Central memory CD4-positive, alpha-beta T cell (primary cell): ENCODE results near the gene GAGE12J.
"Not testable (repeated sequence)": the region's sequence is repeated elsewhere in the genome, so short reads cannot be mapped to it uniquely, and the experiment has no call there.

ENCODE experiments used
- DNase-seq: peaks from one replicate; pipeline ENCODE4 v3.0.0; 2022
- total RNA-seq, 3 experiments: gene quantifications; one replicate each; lab custom pipeline; 2026; lab: John Stamatoyannopoulos, UW

The GAGE12J gene
- total RNA-seq = 0 reads per million in 3 experiments

GRCh38 chrX:49321737-49322136 lies at the start of gene GAGE12J:
Gene GAGE12J, plus strand, starts transcription at chrX:49322037. Its CDS starts 1,157 bp downstream, at chrX:49323194.
- DNase-seq = not testable (repeated sequence)

- DNase-seq = peak; percentile 27
These were observed 49.4 kb upstream of the GAGE12J start for GRCh38 chrX:49272421-49272820.

- peak; percentile 77 for DNase-seq
These were observed 48.6 kb upstream of the GAGE12J start for GRCh38 chrX:49273181-49273727.

GRCh38 chrX:49276207-49276606 lies 45.6 kb upstream of the GAGE12J start:
- no peak for DNase-seq

- DNase-seq = no peak
These were observed 44.9 kb upstream of the GAGE12J start for GRCh38 chrX:49276671-49277534.

DNA sequence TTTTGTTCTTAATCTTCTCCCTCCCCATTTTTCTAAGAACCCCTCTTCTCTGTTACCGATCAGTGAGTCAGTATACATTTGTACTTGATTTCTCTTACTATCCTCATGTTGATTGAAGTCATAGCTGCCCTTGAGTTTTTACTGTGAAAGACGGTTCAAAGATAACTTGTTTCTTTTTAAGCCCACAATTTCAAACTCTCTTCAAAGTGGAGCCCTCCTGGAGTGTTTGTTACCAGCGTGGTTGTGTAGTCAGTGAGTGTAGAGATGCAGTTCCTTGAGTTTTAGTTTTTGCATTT lies 44.4 kb upstream of the GAGE12J start:
- no peak for DNase-seq

GRCh38 chrX:49278081-49278480 lies 43.8 kb upstream of the GAGE12J start:
- no peak for DNase-seq

- DNase-seq = no peak
These were observed 39.2 kb upstream of the GAGE12J start for GRCh38 chrX:49282647-49283011.

DNA sequence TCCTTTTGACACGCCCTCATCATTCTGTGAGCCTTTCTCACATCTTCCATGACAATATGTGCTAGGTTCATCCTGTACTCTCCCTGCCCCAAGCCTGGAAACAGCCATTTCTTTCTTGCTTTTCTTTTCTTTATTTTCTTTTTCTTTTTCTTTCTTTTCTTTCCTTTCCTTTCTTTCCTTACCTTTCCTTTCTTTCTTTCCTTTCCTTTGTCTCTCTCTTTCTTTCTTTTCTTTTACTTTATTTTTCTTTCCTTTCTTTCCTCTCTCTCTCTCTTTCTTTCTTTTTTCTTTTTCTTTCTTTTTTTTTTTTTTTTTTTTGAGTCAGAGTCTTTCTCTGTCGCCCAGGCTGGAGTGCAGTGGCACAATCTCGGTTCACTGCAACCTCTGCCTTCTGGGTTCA lies 37.6 kb upstream of the GAGE12J start:
- no peak for DNase-seq

DNA sequence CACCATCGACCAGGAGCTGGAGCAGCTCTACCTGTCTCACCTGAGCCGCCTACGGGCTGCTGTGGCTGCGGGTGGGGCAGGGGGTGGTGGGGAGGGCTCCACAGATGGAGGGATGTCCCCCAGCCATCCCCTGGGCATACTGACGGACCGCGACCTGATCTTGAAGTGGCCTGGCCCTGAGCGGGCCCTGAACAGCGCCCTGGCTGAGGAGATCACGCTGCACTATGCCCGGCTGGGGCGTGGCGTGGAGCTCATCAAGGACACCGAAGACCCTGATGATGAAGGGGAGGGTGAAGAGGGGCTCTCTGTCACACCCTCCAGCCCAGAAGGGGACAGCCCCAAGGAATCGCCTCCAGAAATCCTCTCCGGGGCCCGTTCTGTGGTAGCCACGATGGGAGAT lies 35.7 kb upstream of the GAGE12J start:
- no peak for DNase-seq

DNA sequence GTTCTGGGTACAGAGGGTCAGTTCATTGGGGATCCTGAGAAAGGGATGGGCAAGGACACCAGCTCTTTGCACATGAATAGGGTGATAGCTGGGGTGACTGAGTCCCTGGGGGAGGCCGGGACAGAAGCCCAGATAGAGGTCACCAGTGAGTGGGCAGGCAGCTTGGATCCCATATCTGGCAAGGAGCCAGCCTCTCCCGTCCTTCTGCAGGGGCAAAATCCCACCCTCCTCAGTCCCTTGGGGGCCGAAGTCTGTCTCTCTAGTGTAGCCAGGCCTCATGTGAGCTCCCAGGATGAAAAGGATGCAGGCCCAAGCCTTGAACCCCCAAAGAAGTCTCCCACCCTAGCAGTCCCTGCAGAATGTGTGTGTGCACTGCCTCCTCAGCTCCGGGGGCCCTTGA lies 35.3 kb upstream of the GAGE12J start:
- DNase-seq = no peak

DNA sequence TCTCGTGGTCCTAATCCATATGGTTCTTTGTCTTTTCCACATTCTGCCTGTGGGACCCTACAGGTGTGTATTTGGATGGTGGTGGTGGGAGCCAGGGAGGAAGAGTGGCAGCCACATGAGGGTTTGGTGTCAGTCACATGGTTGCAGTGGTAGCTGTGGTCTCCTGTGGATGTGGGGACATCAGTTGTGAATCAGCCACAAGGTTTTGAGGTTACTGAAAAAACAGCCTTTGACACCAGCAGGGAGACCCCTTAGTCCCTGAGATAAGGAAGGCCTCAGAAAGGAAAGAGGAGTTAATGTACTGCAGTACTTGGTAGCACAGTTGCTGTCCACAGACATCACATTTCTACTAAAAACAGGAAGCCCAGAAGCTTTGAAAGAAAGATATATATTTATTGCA lies 34.2 kb upstream of the GAGE12J start:
- DNase-seq = no peak

DNA sequence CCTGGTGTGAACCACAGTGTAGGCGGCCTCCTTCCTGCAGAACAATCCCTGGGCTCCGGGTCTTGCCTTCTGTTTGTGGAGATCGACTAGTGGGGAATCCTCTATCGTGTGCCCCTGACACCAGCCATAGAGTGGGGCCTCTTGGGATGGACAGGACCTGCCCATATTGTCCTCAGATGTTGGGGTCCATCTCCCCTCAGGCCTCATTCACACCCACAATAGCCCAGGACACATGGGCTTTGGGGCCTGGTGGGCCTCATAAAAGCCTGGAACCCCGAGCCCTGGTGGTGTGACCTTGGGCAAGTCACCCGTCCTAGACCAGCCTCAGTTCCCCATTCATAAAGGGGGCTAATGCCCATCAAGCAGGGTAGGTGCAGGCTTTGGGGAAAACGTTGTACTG lies 31.6 kb upstream of the GAGE12J start:
- no peak for DNase-seq

DNA sequence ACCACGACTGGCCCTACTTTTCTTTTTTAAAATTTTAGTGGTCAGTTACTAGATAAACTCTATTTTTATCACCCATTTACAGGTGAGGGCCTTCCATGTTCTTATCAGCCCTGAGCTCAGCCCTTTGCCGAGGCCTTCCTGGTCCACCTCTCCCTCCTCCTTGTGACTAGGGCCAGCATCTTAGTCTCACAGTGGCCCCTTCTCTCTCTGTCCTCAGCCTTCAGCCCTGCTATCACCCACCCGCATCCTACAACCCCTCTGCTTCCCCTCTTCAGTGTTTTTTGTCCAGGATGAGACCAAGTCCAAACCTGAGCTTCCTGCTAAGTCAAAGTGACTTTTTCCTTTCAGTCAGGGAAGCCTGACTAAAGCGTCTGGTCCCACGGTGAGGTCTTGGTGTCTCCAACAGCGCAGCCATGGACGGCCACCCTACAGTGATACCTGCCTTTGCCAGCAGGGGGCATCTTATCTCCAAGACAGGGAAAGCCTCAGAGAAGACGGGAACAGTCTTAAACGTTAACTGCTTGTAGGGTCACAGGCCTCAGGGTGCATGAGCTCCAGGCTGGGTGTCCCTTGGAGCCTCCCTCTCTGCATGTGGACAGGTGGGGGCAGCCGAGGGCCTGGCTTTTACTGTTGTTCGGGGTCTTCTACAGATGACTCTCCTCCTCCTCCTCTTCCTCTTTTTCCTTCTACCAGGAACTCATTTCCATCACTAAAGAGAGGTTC lies 30.1 kb upstream of the GAGE12J start:
- DNase-seq = peak; percentile 51

DNA sequence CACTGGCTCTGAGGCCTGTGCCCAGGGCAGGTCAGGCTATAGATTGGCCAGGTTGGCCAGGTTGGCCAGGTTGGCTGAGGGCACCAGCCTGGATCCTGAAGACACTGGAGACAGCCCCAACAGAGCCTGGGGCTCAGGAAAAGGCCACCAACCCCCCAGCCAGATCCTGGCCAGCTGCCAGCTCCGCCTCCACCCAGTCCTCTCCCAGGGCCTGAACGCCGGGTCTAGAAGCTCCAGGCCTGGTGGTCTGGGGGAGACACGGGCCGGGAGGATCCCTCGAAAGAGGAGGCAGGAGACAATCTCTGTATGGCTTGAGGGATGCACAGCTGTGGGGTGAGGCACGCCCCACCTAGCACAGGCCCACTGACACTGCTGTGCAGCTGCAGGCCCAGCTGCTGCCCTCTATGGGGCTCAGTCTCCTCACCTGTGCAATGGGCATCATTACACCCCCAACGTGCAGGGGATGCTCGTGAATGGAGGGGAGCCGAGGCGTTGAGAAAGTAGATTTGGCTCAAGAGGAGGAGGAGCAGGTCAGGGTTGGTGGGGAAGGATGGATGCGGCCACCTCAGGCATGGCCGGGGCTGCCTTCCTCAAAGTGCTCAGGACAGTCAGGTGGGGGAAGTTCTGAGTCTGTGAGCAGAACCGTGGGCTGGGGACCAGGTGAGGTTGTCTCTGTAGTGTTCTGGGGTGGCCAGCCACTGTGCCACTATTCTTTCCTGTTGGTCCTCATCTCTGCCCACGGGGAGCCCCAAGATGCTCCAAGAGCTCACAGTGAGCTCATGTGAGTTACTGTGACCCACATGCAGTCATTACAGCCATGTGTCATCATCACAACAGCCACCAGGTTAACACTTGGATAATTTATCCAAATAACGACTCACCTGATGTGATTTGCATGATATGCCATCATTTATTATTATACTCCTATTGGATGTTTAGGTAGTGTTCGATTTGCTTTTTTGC lies 29.2 kb upstream of the GAGE12J start:
- DNase-seq = no peak

GRCh38 chrX:49299293-49299692 lies 22.5 kb upstream of the GAGE12J start:
- DNase-seq = not testable (repeated sequence)

DNA sequence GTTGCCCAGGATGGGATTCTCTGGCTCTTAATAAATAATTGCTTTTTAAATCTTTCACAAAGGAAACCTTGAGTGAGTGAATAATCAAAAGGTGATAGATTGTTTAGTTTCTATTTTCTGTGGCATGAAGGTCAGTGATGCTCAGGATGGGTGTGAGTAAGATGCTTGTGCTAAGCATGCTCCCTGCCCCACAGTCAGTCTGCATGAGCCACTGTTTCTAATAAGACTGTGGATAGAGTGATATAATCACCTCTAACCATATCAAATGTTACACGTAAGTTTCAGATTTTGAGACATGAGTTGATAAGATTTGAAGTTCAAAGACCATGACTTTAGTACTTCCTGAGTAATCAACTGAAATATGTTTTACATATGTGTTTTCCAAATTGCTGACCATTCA lies 21.1 kb upstream of the GAGE12J start:
- no peak for DNase-seq

- no peak for DNase-seq
These were observed 18.5 kb upstream of the GAGE12J start, which contains the start of gene GAGE10 for GRCh38 chrX:49303346-49303745. Gene GAGE10, plus strand, starts transcription at chrX:49303646. Its CDS starts 1,214 bp downstream, at chrX:49304860.

DNA sequence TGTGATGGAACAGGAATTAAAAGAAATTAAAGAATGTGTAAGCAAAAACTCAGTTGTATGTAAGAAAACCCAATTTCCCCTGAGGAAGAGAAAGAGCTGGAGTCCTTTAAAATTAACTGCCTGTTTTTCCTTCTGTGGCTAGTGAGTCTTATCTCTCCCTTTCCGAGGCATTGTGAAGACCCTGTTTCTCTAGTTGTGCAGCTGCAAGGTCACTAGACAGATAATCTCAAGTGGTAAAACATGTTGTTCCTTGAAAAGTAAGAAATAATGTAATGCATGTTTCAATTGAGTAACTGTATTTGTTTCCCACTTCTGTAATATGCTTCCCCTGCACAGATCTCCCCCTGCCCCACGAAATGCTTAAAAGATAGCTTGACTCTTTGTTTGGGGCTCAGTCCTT lies 14.1 kb upstream of the GAGE12J start:
- not testable (repeated sequence) for DNase-seq

DNA sequence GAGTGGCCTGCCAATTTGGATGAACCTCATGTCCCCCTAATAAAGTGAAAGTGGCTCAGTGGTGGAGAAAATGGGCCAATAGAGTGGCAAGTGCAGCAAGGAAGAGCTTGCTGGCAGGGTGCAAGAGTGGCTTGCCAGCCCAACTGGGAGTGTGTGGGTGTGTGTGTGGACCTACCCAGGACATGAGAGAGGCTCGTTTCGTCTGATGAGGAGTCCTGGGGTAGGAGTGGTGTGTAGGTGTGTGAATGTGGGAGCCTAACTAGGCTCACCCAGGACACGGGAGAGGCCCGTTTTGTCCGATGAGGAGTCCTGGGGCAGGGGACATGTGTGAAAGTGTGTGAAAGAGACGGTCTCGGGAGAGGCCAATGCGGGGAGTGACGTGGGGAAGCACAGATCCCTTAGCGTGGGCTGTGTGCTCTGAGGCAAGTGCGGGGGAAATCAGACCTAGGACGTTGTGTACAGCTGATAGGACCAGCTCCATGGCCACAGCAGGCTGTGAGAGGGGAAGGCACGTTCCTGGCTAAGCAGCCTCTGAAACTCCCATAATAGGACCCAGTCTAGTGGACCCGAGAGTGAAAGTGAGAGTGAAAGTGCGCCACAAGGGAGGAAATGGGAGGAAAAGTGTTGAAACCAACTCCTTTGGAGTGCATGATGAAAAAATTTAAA lies 13.1 kb upstream of the GAGE12J start:
- peak; percentile 29 for DNase-seq

DNA sequence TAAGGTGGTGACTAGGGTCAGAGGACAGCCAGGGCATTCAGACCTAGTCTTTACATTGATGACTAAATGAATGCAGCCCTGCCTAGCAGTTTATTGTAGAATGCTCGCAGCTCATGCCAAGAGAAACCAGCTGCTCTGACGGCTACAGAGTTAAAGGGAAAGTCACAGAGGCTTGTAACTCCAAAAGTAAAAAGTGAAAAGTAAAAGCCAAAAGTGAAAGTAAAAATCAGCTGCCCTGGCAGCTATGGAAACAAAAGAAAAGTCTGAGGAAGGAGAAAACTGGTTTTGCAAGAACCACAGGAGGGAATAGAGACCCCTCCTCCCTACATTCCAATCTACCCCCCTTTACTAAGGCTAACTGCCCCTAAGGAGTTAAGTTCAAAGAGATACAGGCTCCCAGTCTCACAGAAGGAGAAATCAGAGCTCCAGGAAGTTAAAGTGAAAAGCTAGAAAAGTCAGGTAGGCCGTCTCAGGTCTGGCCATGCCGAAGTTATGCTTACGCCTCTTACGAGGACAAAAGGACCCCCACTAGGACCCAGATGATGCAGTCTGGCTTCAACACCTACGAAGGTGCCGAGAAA lies 12.3 kb upstream of the GAGE12J start:
- DNase-seq = peak; percentile 31

DNA sequence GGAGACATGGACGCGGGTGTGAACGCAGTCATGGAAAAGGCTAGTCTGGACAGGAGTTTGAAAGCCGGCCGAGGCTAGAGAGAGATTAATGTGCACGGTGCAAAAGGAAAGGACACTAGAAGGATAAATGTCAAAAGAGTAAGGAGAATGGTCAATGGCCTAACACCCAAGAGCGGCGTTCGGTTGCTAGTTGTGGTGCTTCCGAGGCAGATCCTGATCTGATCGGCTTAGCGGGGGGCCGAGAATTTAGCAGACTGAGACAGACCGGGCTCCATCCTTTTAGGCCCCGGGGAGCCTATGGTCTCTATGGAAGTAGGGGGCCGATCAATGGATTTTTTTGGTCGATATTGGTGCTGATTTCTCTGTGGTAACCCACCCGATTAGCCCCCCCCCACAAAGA lies 11.5 kb upstream of the GAGE12J start:
- DNase-seq = no peak
